NCI-H2029 (cell line): ENCODE data around the gene DUOX2.
"Not testable (repeated sequence)": the region's sequence is repeated elsewhere in the genome, so short reads cannot be mapped to it uniquely, and the experiment has no call there.

Experiments used
- DNase-seq: peaks from one replicate; lab custom pipeline; 2025; lab: John Stamatoyannopoulos, UW

DUOX2 gene

GRCh38 chr15:45100884-45101625, 12.9 kb downstream of the DUOX2 start:
- no peak for DNase-seq

- no peak for DNase-seq
Measured at GRCh38 chr15:45099549-45100165, 14.3 kb downstream of the DUOX2 start.

GRCh38 chr15:45097466-45097865, 16.5 kb downstream of the DUOX2 start:
- DNase-seq = no peak

- no peak for DNase-seq
Measured at GRCh38 chr15:45095661-45096060, 18.3 kb downstream of the DUOX2 start.

- DNase-seq = no peak
Measured at GRCh38 chr15:45094358-45094730, 19.6 kb downstream of the DUOX2 start.

- DNase-seq = no peak
Measured at GRCh38 chr15:45093622-45094357, 20.2 kb downstream of the DUOX2 start.

- DNase-seq = no peak
Measured at GRCh38 chr15:45093013-45093412, 21.0 kb downstream of the DUOX2 start.

- no peak for DNase-seq
Measured at GRCh38 chr15:45091576-45091975, 22.4 kb downstream of the DUOX2 start.

GRCh38 chr15:45091161-45091560, 22.8 kb downstream of the DUOX2 start:
- DNase-seq = no peak

GRCh38 chr15:45089712-45090373, 24.1 kb downstream of the DUOX2 start:
- no peak for DNase-seq

GRCh38 chr15:45088801-45089711, 24.9 kb downstream of the DUOX2 start:
- no peak for DNase-seq

- DNase-seq = no peak
Measured at GRCh38 chr15:45087513-45087912, 26.5 kb downstream of the DUOX2 start.

GRCh38 chr15:45084163-45084562, 29.8 kb downstream of the DUOX2 start:
- no peak for DNase-seq

- no peak for DNase-seq
Measured at GRCh38 chr15:45083223-45083622, 30.7 kb downstream of the DUOX2 start.

- not testable (repeated sequence) for DNase-seq
Measured at GRCh38 chr15:45082412-45082811, 31.6 kb downstream of the DUOX2 start.

- not testable (repeated sequence) for DNase-seq
Measured at GRCh38 chr15:45080593-45080992, 33.4 kb downstream of the DUOX2 start.

- not testable (repeated sequence) for DNase-seq
Measured at GRCh38 chr15:45079628-45080246, 34.2 kb downstream of the DUOX2 start.

GRCh38 chr15:45079201-45079600, 34.8 kb downstream of the DUOX2 start:
- not testable (repeated sequence) for DNase-seq

GRCh38 chr15:45077391-45077790, 36.6 kb downstream of the DUOX2 start:
- DNase-seq = not testable (repeated sequence)

GRCh38 chr15:45075440-45076320, 38.3 kb downstream of the DUOX2 start:
- not testable (repeated sequence) for DNase-seq
